ENCODE measurements around the gene KLHL28.

The KLHL28 gene

GRCh38 chr14:44942436-44942835 lies 19.3 kb downstream of the KLHL28 start:
- Histone ChIP-seq H3K9me3 (ENCODE audit: control insufficient read depth in 1 of 2, low read length in 2 of 2) (peaks cover 0 to 5% of the 10 kb centered on the region in 2 donors), H3K27me3 (ENCODE audit: control insufficient read depth in 1 of 2, insufficient read depth in 2 of 2, low read length in 2 of 2) (no peaks in the 10 kb centered on the region), H3K4me1 (ENCODE audit: control insufficient read depth in 1 of 2, insufficient read depth in 2 of 2, low read length in 2 of 2) (no peaks in the 10 kb centered on the region), H3K27ac (ENCODE audit: low read depth, low read length) (no peak overlapping the region), H3K4me3 (ENCODE audit: low read depth in 1 of 2, low read length in 2 of 2) (no peak overlapping the region), H3K36me3 (ENCODE audit: control insufficient read depth in 1 of 2, insufficient read depth in 2 of 2, low read length in 2 of 2) (peaks cover 33 to 43% of the 10 kb centered on the region in 2 donors), H3K9ac (ENCODE audit: low read depth in 1 of 2, low read length in 2 of 2) (no peak overlapping the region)

GRCh38 chr14:44941591-44941990 lies 20.2 kb downstream of the KLHL28 start:
- H3K27me3 ChIP-seq (ENCODE audit: control insufficient read depth in 1 of 2, insufficient read depth in 2 of 2, low read length in 2 of 2): no peaks in the 10 kb centered on the region
- no peak overlapping the region for H3K4me3 ChIP-seq (ENCODE audit: low read depth in 1 of 2, low read length in 2 of 2)
- H3K4me1 ChIP-seq (ENCODE audit: control insufficient read depth in 1 of 2, insufficient read depth in 2 of 2, low read length in 2 of 2): no peaks in the 10 kb centered on the region
- H3K27ac ChIP-seq (ENCODE audit: low read depth, low read length): no peak overlapping the region
- peaks cover 35 to 45% of the 10 kb centered on the region in 2 donors for H3K36me3 ChIP-seq (ENCODE audit: control insufficient read depth in 1 of 2, insufficient read depth in 2 of 2, low read length in 2 of 2)
- H3K9ac ChIP-seq (ENCODE audit: low read depth in 1 of 2, low read length in 2 of 2): no peak overlapping the region
- peaks cover 0 to 5% of the 10 kb centered on the region in 2 donors for H3K9me3 ChIP-seq (ENCODE audit: control insufficient read depth in 1 of 2, low read length in 2 of 2)

GRCh38 chr14:44940944-44941343 lies 20.8 kb downstream of the KLHL28 start:
- no peak overlapping the region for H3K9ac ChIP-seq (ENCODE audit: low read depth in 1 of 2, low read length in 2 of 2)
- H3K36me3 ChIP-seq (ENCODE audit: control insufficient read depth in 1 of 2, insufficient read depth in 2 of 2, low read length in 2 of 2): peaks cover 40 to 44% of the 10 kb centered on the region in 2 donors
- no peaks in the 10 kb centered on the region for H3K4me1 ChIP-seq (ENCODE audit: control insufficient read depth in 1 of 2, insufficient read depth in 2 of 2, low read length in 2 of 2)

GRCh38 chr14:44940211-44940610 lies 21.5 kb downstream of the KLHL28 start:
- H3K9me3 ChIP-seq (ENCODE audit: control insufficient read depth in 1 of 2, low read length in 2 of 2): peaks cover 0 to 5% of the 10 kb centered on the region in 2 donors
- no peaks in the 10 kb centered on the region for H3K27me3 ChIP-seq (ENCODE audit: control insufficient read depth in 1 of 2, insufficient read depth in 2 of 2, low read length in 2 of 2)
- no peaks in the 10 kb centered on the region for H3K4me1 ChIP-seq (ENCODE audit: control insufficient read depth in 1 of 2, insufficient read depth in 2 of 2, low read length in 2 of 2)
- no peak overlapping the region for H3K4me3 ChIP-seq (ENCODE audit: low read depth in 1 of 2, low read length in 2 of 2)
- no peak overlapping the region for H3K9ac ChIP-seq (ENCODE audit: low read depth in 1 of 2, low read length in 2 of 2)
- no peak overlapping the region for H3K27ac ChIP-seq (ENCODE audit: low read depth, low read length)
- peaks cover 35 to 37% of the 10 kb centered on the region in 2 donors for H3K36me3 ChIP-seq (ENCODE audit: control insufficient read depth in 1 of 2, insufficient read depth in 2 of 2, low read length in 2 of 2)

More at GRCh38 chr14:44940944-44941343, 20.8 kb downstream of the KLHL28 start:
- H3K27ac ChIP-seq (ENCODE audit: low read depth, low read length): no peak overlapping the region
- no peak overlapping the region for H3K4me3 ChIP-seq (ENCODE audit: low read depth in 1 of 2, low read length in 2 of 2)
- H3K27me3 ChIP-seq (ENCODE audit: control insufficient read depth in 1 of 2, insufficient read depth in 2 of 2, low read length in 2 of 2): no peaks in the 10 kb centered on the region
- H3K9me3 ChIP-seq (ENCODE audit: control insufficient read depth in 1 of 2, low read length in 2 of 2): peaks cover 0 to 5% of the 10 kb centered on the region in 2 donors

GRCh38 chr14:44937547-44937946 lies 24.2 kb downstream of the KLHL28 start:
- H3K4me3 ChIP-seq (ENCODE audit: low read depth in 1 of 2, low read length in 2 of 2): no peak overlapping the region
- no peak overlapping the region for H3K27ac ChIP-seq (ENCODE audit: low read depth, low read length)
- no peak overlapping the region for H3K9ac ChIP-seq (ENCODE audit: low read depth in 1 of 2, low read length in 2 of 2)
- no peaks in the 10 kb centered on the region for H3K4me1 ChIP-seq (ENCODE audit: control insufficient read depth in 1 of 2, insufficient read depth in 2 of 2, low read length in 2 of 2)
- no peaks in the 10 kb centered on the region for H3K27me3 ChIP-seq (ENCODE audit: control insufficient read depth in 1 of 2, insufficient read depth in 2 of 2, low read length in 2 of 2)
- H3K36me3 ChIP-seq (ENCODE audit: control insufficient read depth in 1 of 2, insufficient read depth in 2 of 2, low read length in 2 of 2): peaks cover 28 to 33% of the 10 kb centered on the region in 2 donors
- peaks cover 0 to 5% of the 10 kb centered on the region in 2 donors for H3K9me3 ChIP-seq (ENCODE audit: control insufficient read depth in 1 of 2, low read length in 2 of 2)

GRCh38 chr14:44935155-44935554 lies 26.6 kb downstream of the KLHL28 start:
- no peak overlapping the region for H3K9ac ChIP-seq (ENCODE audit: low read depth in 1 of 2, low read length in 2 of 2)
- H3K27ac ChIP-seq (ENCODE audit: low read depth, low read length): no peak overlapping the region
- no peak overlapping the region for H3K4me3 ChIP-seq (ENCODE audit: low read depth in 1 of 2, low read length in 2 of 2)
- no peaks in the 10 kb centered on the region for H3K27me3 ChIP-seq (ENCODE audit: control insufficient read depth in 1 of 2, insufficient read depth in 2 of 2, low read length in 2 of 2)
- peaks cover 0 to 4% of the 10 kb centered on the region in 2 donors for H3K9me3 ChIP-seq (ENCODE audit: control insufficient read depth in 1 of 2, low read length in 2 of 2)
- no peaks in the 10 kb centered on the region for H3K4me1 ChIP-seq (ENCODE audit: control insufficient read depth in 1 of 2, insufficient read depth in 2 of 2, low read length in 2 of 2)
- peaks cover 26 to 28% of the 10 kb centered on the region in 2 donors for H3K36me3 ChIP-seq (ENCODE audit: control insufficient read depth in 1 of 2, insufficient read depth in 2 of 2, low read length in 2 of 2)

GRCh38 chr14:44928793-44929192 lies 33.0 kb downstream of the KLHL28 start:
- H3K9me3 ChIP-seq (ENCODE audit: control insufficient read depth in 1 of 2, low read length in 2 of 2): no peaks in the 10 kb centered on the region
- H3K36me3 ChIP-seq (ENCODE audit: control insufficient read depth in 1 of 2, insufficient read depth in 2 of 2, low read length in 2 of 2): no peaks in the 10 kb centered on the region
- no peaks in the 10 kb centered on the region for H3K27me3 ChIP-seq (ENCODE audit: control insufficient read depth in 1 of 2, insufficient read depth in 2 of 2, low read length in 2 of 2)
- no peak overlapping the region for H3K9ac ChIP-seq (ENCODE audit: low read depth in 1 of 2, low read length in 2 of 2)
- H3K27ac ChIP-seq (ENCODE audit: low read depth, low read length): no peak overlapping the region
- H3K4me1 ChIP-seq (ENCODE audit: control insufficient read depth in 1 of 2, insufficient read depth in 2 of 2, low read length in 2 of 2): no peaks in the 10 kb centered on the region
- no peak overlapping the region for H3K4me3 ChIP-seq (ENCODE audit: low read depth in 1 of 2, low read length in 2 of 2)

- Histone ChIP-seq H3K4me3 (ENCODE audit: low read depth in 1 of 2, low read length in 2 of 2) (no peak overlapping the region), H3K27me3 (ENCODE audit: control insufficient read depth in 1 of 2, insufficient read depth in 2 of 2, low read length in 2 of 2) (peaks cover 7 to 15% of the 10 kb centered on the region in 2 donors), H3K27ac (ENCODE audit: low read depth, low read length) (no peak overlapping the region), H3K9me3 (ENCODE audit: control insufficient read depth in 1 of 2, low read length in 2 of 2) (no peaks in the 10 kb centered on the region), H3K9ac (ENCODE audit: low read depth in 1 of 2, low read length in 2 of 2) (no peak overlapping the region), H3K36me3 (ENCODE audit: control insufficient read depth in 1 of 2, insufficient read depth in 2 of 2, low read length in 2 of 2) (no peaks in the 10 kb centered on the region), H3K4me1 (ENCODE audit: control insufficient read depth in 1 of 2, insufficient read depth in 2 of 2, low read length in 2 of 2) (no peaks in the 10 kb centered on the region)
These were observed 46.9 kb downstream of the KLHL28 start for GRCh38 chr14:44914849-44915248.

GRCh38 chr14:44912041-44912869 lies 49.5 kb downstream of the KLHL28 start:
- Histone ChIP-seq H3K4me1 (ENCODE audit: control insufficient read depth in 1 of 2, insufficient read depth in 2 of 2, low read length in 2 of 2) (no peaks in the 10 kb centered on the region), H3K36me3 (ENCODE audit: control insufficient read depth in 1 of 2, insufficient read depth in 2 of 2, low read length in 2 of 2) (no peaks in the 10 kb centered on the region), H3K27me3 (ENCODE audit: control insufficient read depth in 1 of 2, insufficient read depth in 2 of 2, low read length in 2 of 2) (peaks cover 7 to 15% of the 10 kb centered on the region in 2 donors), H3K9me3 (ENCODE audit: control insufficient read depth in 1 of 2, low read length in 2 of 2) (no peaks in the 10 kb centered on the region), H3K4me3 (ENCODE audit: low read depth in 1 of 2, low read length in 2 of 2) (peak overlapping the region; percentile 28 to 29), H3K9ac (ENCODE audit: low read depth in 1 of 2, low read length in 2 of 2) (no peak overlapping the region), H3K27ac (ENCODE audit: low read depth, low read length) (no peak overlapping the region)

- Histone ChIP-seq H3K4me3 (ENCODE audit: low read depth in 1 of 2, low read length in 2 of 2) (no peak overlapping the region), H3K4me1 (ENCODE audit: control insufficient read depth in 1 of 2, insufficient read depth in 2 of 2, low read length in 2 of 2) (no peaks in the 10 kb centered on the region)
These were observed 50.9 kb downstream of the KLHL28 start for GRCh38 chr14:44910821-44911220.

More at GRCh38 chr14:44910821-44911220, 50.9 kb downstream of the KLHL28 start:
- Histone ChIP-seq H3K9ac (ENCODE audit: low read depth in 1 of 2, low read length in 2 of 2) (no peak overlapping the region), H3K27ac (ENCODE audit: low read depth, low read length) (no peak overlapping the region), H3K9me3 (ENCODE audit: control insufficient read depth in 1 of 2, low read length in 2 of 2) (no peaks in the 10 kb centered on the region), H3K36me3 (ENCODE audit: control insufficient read depth in 1 of 2, insufficient read depth in 2 of 2, low read length in 2 of 2) (no peaks in the 10 kb centered on the region), H3K27me3 (ENCODE audit: control insufficient read depth in 1 of 2, insufficient read depth in 2 of 2, low read length in 2 of 2) (peaks cover 7 to 15% of the 10 kb centered on the region in 2 donors)

Measured in duodenal mucosa (tissue), 2 donors.